ENCODE results near the gene ISOC2. TPM values are rescaled to one million over a fixed set of nuclear protein-coding genes. Genes with fewer than 3 reads are reported as not detected.
"Not testable (repeated sequence)": the region's sequence is repeated elsewhere in the genome, so short reads cannot be mapped to it uniquely, and the experiment has no call there.

ISOC2 gene
- total RNA-seq, 2 experiments from 2014 or later, result 35.7 to 37.5 TPM

- Mint-ChIP-seq H3K27me3 (peaks cover 60% of the 10 kb centered on the region), H3K4me3 (no peak overlapping the region), H3K27ac (no peak overlapping the region), H3K9me3 (no peaks in the 10 kb centered on the region), H3K4me1 (peaks cover 3% of the 10 kb centered on the region), H3K36me3 (no peaks in the 10 kb centered on the region)
- DNase-seq, result no peak
Observed at GRCh38 chr19:55432241-55432959, 29.0 kb downstream of the ISOC2 start.

GRCh38 chr19:55431183-55431582 lies 30.3 kb downstream of the ISOC2 start:
- Mint-ChIP-seq H3K36me3 (no peaks in the 10 kb centered on the region), H3K27me3 (peaks cover 52% of the 10 kb centered on the region), H3K4me3 (no peak overlapping the region), H3K27ac (no peak overlapping the region), H3K9me3 (no peaks in the 10 kb centered on the region), H3K4me1 (peaks cover 3% of the 10 kb centered on the region)
- DNase-seq, result no peak

- no peak overlapping the region for H3K27ac Mint-ChIP-seq
- H3K36me3 Mint-ChIP-seq, result no peaks in the 10 kb centered on the region
Observed at GRCh38 chr19:55426042-55426441, 35.4 kb downstream of the ISOC2 start.

GRCh38 chr19:55424518-55424917 lies 36.9 kb downstream of the ISOC2 start:
- peaks cover 17% of the 10 kb centered on the region for H3K27me3 Mint-ChIP-seq
- H3K4me3 Mint-ChIP-seq, result no peak overlapping the region
- no peaks in the 10 kb centered on the region for H3K9me3 Mint-ChIP-seq
- no peak for DNase-seq
- H3K36me3 Mint-ChIP-seq, result no peaks in the 10 kb centered on the region
- H3K27ac Mint-ChIP-seq, result no peak overlapping the region
- H3K4me1 Mint-ChIP-seq, result peaks cover 10% of the 10 kb centered on the region

More at GRCh38 chr19:55426042-55426441, 35.4 kb downstream of the ISOC2 start:
- DNase-seq, result no peak
- no peaks in the 10 kb centered on the region for H3K9me3 Mint-ChIP-seq
- peaks cover 9% of the 10 kb centered on the region for H3K4me1 Mint-ChIP-seq
- H3K27me3 Mint-ChIP-seq, result peaks cover 33% of the 10 kb centered on the region
- no peak overlapping the region for H3K4me3 Mint-ChIP-seq

GRCh38 chr19:55423225-55424005 lies 38.0 kb downstream of the ISOC2 start:
- Mint-ChIP-seq H3K27me3 (peaks cover 11% of the 10 kb centered on the region), H3K36me3 (no peaks in the 10 kb centered on the region), H3K4me3 (no peak overlapping the region), H3K9me3 (no peaks in the 10 kb centered on the region), H3K27ac (no peak overlapping the region), H3K4me1 (peaks cover 7% of the 10 kb centered on the region)
- DNase-seq, result no peak

GRCh38 chr19:55421281-55421680 lies 40.2 kb downstream of the ISOC2 start:
- H3K36me3 Mint-ChIP-seq, DNase-seq, H3K27me3 Mint-ChIP-seq, H3K4me1 Mint-ChIP-seq, H3K9me3 Mint-ChIP-seq, H3K4me3 Mint-ChIP-seq, H3K27ac Mint-ChIP-seq: not testable (repeated sequence)

GRCh38 chr19:55419624-55420236 lies 41.7 kb downstream of the ISOC2 start:
- Mint-ChIP-seq H3K27me3 (peaks cover 8% of the 10 kb centered on the region), H3K27ac (no peak overlapping the region)

GRCh38 chr19:55419103-55419502 lies 42.3 kb downstream of the ISOC2 start:
- DNase-seq, result no peak
- no peak overlapping the region for H3K4me3 Mint-ChIP-seq
- H3K36me3 Mint-ChIP-seq, result no peaks in the 10 kb centered on the region
- H3K27ac Mint-ChIP-seq, result no peak overlapping the region
- no peaks in the 10 kb centered on the region for H3K9me3 Mint-ChIP-seq
- H3K4me1 Mint-ChIP-seq, result peaks cover 10% of the 10 kb centered on the region
- H3K27me3 Mint-ChIP-seq, result peaks cover 8% of the 10 kb centered on the region

More at GRCh38 chr19:55419624-55420236, 41.7 kb downstream of the ISOC2 start:
- no peaks in the 10 kb centered on the region for H3K9me3 Mint-ChIP-seq
- no peaks in the 10 kb centered on the region for H3K36me3 Mint-ChIP-seq
- no peak overlapping the region for H3K4me3 Mint-ChIP-seq
- DNase-seq, result no peak
- peaks cover 10% of the 10 kb centered on the region for H3K4me1 Mint-ChIP-seq

GRCh38 chr19:55418185-55418584 lies 43.3 kb downstream of the ISOC2 start:
- no peak overlapping the region for H3K4me3 Mint-ChIP-seq
- H3K4me1 Mint-ChIP-seq, result peaks cover 10% of the 10 kb centered on the region
- no peaks in the 10 kb centered on the region for H3K36me3 Mint-ChIP-seq
- H3K27me3 Mint-ChIP-seq, result peaks cover 8% of the 10 kb centered on the region
- no peaks in the 10 kb centered on the region for H3K9me3 Mint-ChIP-seq
- DNase-seq, result peak; percentile 44
- no peak overlapping the region for H3K27ac Mint-ChIP-seq

GRCh38 chr19:55410168-55410567 lies 51.3 kb downstream of the ISOC2 start:
- Mint-ChIP-seq H3K9me3 (peaks cover 15% of the 10 kb centered on the region), H3K4me1 (peaks cover 22% of the 10 kb centered on the region), H3K27ac (no peak overlapping the region), H3K4me3 (no peak overlapping the region), H3K36me3 (peaks cover 30% of the 10 kb centered on the region), H3K27me3 (peaks cover 5% of the 10 kb centered on the region)
- no peak for DNase-seq

GRCh38 chr19:55409179-55409578 lies 52.3 kb downstream of the ISOC2 start:
- not testable (repeated sequence) for H3K4me3 Mint-ChIP-seq, H3K27me3 Mint-ChIP-seq, DNase-seq
- Mint-ChIP-seq H3K4me1 (peaks cover 22% of the 10 kb centered on the region), H3K9me3 (peaks cover 15% of the 10 kb centered on the region), H3K36me3 (peaks cover 35% of the 10 kb centered on the region), H3K27ac (peak overlapping the region; percentile 97)

GRCh38 chr19:55408533-55408872 lies 52.9 kb downstream of the ISOC2 start:
- Mint-ChIP-seq H3K27ac (peak overlapping the region; percentile 97), H3K36me3 (peaks cover 40% of the 10 kb centered on the region), H3K4me1 (peaks cover 24% of the 10 kb centered on the region), H3K27me3 (peaks cover 5% of the 10 kb centered on the region), H3K4me3 (peak overlapping the region; percentile 92), H3K9me3 (peaks cover 15% of the 10 kb centered on the region)
- DNase-seq, result no peak

GRCh38 chr19:55407800-55408532 lies 53.5 kb downstream of the ISOC2 start:
- Mint-ChIP-seq H3K27me3 (peaks cover 5% of the 10 kb centered on the region), H3K9me3 (peaks cover 15% of the 10 kb centered on the region), H3K36me3 (peaks cover 45% of the 10 kb centered on the region), H3K4me3 (peak overlapping the region; percentile 92), H3K27ac (peak overlapping the region; percentile 97), H3K4me1 (peaks cover 27% of the 10 kb centered on the region)
- DNase-seq, result peak; percentile 97

- not testable (repeated sequence) for DNase-seq, H3K27me3 Mint-ChIP-seq
- Mint-ChIP-seq H3K4me1 (peaks cover 27% of the 10 kb centered on the region), H3K9me3 (peaks cover 15% of the 10 kb centered on the region), H3K36me3 (peaks cover 49% of the 10 kb centered on the region), H3K27ac (peak within 1 kb of the TSS; percentile 97), H3K4me3 (peak within 1 kb of the TSS; percentile 92)
Observed at GRCh38 chr19:55407550-55407799, 54.0 kb downstream of the ISOC2 start, which contains the start of gene UBE2S. Gene UBE2S, minus strand, starts transcription at chr19:55407788. Its CDS starts 199 bp downstream, at chr19:55407589.

Data from activated naive CD8-positive, alpha-beta T cell treated with anti-CD3 and anti-CD28 coated beads for 36 hours (primary cell).